Fibroblast of skin of left quadriceps (primary cell): Measurements from ENCODE around the gene SDR39U1.

Source experiments
- DNase-seq, 2 experiments: peaks; one replicate each; pipeline ENCODE4 v3.0.0-alpha.2; 2013; ENCODE audit warnings: low read depth in 2 of 2

SDR39U1 gene

DNA sequence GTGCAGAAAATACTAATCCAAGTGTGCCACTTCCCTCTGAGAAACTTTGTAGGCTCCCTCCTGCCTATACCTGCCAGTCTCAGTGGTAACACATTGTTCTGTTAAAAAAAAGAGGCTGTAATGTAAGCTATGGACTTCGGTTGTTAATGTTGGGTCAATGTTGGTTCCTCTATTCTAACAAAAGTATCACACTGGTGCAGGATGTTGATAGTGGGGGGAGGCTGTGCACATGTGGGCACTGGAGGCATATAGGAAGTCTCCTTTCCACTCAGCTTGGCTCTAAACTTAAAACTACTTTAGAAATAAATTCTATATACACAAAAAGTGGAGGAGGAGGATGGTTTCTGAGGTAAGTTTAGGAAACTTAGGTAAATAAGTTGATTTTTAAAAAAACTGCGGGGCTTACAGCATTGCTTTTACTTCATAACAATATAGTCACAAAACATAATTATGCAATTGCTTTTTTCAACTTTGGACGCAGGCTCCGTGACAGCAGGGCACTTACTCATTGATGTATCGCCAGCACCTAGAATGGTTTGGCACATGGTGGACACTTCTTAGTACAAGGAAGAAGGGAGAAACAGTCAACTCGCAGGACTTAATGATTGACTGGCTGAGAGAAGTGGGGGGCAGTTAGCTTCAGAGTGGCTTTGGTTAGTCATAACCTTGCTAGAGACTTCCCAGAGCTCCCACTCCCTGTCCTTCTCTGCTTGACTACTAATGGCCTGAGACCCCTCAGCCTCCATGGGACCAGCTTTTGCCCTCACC is 51.7 kb downstream of the SDR39U1 start:
- no peak for DNase-seq
